Esophagus squamous epithelium (tissue), 5 donors: ENCODE results near the gene TRAF3. TPM values are rescaled to one million over a fixed set of nuclear protein-coding genes. Genes with fewer than 3 reads are reported as not detected.

ENCODE experiments used
- DNase-seq: peaks from one replicate; lab custom pipeline; 2025; lab: John Stamatoyannopoulos, UW
- H3K27ac ChIP-seq, 4 donors: fragments of 200-600 bp; sonication (generic); one replicate each; pipeline ENCODE4 v1.5.1; 2016 to 2019; ENCODE audit warnings: mild to moderate bottlenecking in 1 of 4
- H3K27me3 ChIP-seq, 4 donors: fragments of 200-600 bp; sonication (generic); 1 replicate in 3 of 4; 2 replicates in 1 of 4; pipeline versions ENCODE4 v1.5.1 to v1.6.0; 2017 to 2021; ENCODE audit warnings: antibody characterized with exemption in 1 of 4
- H3K36me3 ChIP-seq, 3 donors: fragments of 200-600 bp; sonication (generic); one replicate each; pipeline ENCODE4 v1.5.1; 2016 to 2019
- H3K4me1 ChIP-seq, 3 donors: fragments of 200-600 bp; sonication (generic); one replicate each; pipeline ENCODE4 v1.5.1; 2017 to 2019
- H3K4me3 ChIP-seq, 4 donors: fragments of 200-600 bp; sonication (generic); 1 replicate in 3 of 4; 2 replicates in 1 of 4; pipeline ENCODE4 v1.5.1; 2016 to 2019; ENCODE audit warnings: mild to moderate bottlenecking in 2 of 4, moderate library complexity in 1 of 4
- H3K9me3 ChIP-seq, 3 donors: fragments of 200-600 bp; sonication (generic); one replicate each; pipeline ENCODE4 v1.5.1; 2016 to 2019
- POLR2A ChIP-seq, 4 donors: fragments of 450-650 bp; IDR thresholded peaks; one replicate each; pipeline ENCODE4 v1.6.1; 2017; ENCODE audit warnings: antibody characterized with exemption in 4 of 4, mild to moderate bottlenecking in 4 of 4, moderate library complexity in 3 of 4
- WGBS, 2 donors: methylation state at CpG; one replicate each; pipeline ENCODE4 v1.1.5; 2018; 5-methylcytosine and 5-hydroxymethylcytosine counted together
- intact Hi-C: fragments of 100-400 bp; cut with DNase I; formaldehyde crosslinking; loops from one replicate; pipeline ENCODE4 v1.15.0; 2022
- total RNA-seq, 4 donors: library from RNA; depleted of rRNA; stranded (reverse); fragments of >200 nt; gene quantifications; one replicate each; pipeline ENCODE4 v1.1.0, GENCODE V29; 2016
- TF ChIP-seq, protein P1 (sequence below), 6 experiments: fragments of 450-650 bp in 4 of 6; fragments of 200-600 bp in 2 of 6; sonication (generic) in 2 of 6; IDR thresholded peaks; one replicate each; pipeline ENCODE4 v1.5.1; 2016 to 2019; ENCODE audit warnings: antibody characterized with exemption in 6 of 6, mild to moderate bottlenecking in 4 of 6, moderate library complexity in 4 of 6
- donor health status: DM: yes; HTN: yes; CAD: no.

Gene TRAF3
- total RNA-seq, 4 donors from 2014 or later, result 11.2 to 19.3 (median 13.2) TPM

DNA sequence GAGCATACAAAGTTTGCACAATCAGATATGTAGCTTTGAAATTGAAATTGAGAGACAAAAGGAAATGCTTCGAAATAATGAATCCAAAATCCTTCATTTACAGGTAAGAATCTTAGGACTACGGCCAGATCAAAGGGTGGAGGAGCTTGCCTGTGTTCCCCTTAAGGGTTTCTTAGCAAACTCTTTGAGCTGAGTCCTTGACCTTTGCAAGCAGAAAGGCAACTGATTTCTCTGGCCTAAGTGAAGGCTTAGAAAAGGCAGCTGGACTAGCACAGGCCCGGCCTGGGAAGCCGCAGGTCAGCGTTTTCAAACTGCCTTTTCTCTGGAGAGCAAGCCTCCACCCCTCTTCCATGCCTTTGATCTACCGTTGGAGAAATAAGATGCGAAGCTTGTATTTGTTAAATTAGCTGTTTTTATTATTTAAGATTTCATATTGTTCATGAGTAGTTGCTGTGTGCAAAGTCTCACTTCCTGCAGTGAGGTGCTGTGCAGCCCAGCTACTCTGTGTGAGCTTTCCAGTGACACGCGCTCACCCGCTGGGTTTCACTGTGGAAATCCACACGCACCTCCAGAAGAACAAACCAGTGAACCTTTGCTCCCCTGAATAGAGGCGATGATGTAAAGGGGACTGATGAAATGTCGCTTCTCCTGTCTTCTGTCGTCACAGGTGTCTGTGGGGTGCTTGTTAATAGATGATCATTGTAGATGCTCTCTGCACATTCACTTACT is 120.2 kb downstream of the TRAF3 start:
- TF ChIP-seq, protein P1, sequence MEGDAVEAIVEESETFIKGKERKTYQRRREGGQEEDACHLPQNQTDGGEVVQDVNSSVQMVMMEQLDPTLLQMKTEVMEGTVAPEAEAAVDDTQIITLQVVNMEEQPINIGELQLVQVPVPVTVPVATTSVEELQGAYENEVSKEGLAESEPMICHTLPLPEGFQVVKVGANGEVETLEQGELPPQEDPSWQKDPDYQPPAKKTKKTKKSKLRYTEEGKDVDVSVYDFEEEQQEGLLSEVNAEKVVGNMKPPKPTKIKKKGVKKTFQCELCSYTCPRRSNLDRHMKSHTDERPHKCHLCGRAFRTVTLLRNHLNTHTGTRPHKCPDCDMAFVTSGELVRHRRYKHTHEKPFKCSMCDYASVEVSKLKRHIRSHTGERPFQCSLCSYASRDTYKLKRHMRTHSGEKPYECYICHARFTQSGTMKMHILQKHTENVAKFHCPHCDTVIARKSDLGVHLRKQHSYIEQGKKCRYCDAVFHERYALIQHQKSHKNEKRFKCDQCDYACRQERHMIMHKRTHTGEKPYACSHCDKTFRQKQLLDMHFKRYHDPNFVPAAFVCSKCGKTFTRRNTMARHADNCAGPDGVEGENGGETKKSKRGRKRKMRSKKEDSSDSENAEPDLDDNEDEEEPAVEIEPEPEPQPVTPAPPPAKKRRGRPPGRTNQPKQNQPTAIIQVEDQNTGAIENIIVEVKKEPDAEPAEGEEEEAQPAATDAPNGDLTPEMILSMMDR (IDR thresholded peaks at IDR 0.05), result no peak
- TF ChIP-seq POLR2A (IDR thresholded peaks at IDR 0.05), result no peak

DNA sequence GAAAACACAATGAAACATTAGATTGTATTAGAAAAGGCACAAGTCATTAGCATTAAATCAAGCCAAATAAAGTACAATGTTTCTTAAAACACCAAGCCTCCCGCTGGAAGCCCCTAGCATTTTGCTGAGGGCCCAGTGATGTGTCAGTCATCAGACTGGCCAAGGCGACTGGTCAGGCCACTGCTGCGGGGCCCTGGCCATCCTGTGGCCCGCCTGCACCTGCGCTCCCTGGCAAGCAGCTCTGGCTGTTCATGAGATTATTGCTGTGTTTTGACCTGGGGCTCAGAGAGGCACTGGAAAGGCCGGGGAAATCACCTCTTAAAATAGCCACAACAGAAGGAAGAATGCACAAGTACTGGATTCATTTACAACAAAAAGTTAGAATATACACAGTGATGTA is 121.0 kb downstream of the TRAF3 start:
- intact Hi-C loops, result no loop called here
- H3K36me3 ChIP-seq, result peaks cover 0 to 75% (median 7%) of the 10 kb centered on the region in 3 donors
- no peak for TF ChIP-seq POLR2A (IDR thresholded peaks at IDR 0.05)
- TF ChIP-seq, protein P1 (IDR thresholded peaks at IDR 0.05), result no peak

More for the DNA sequence above, 120.2 kb downstream of the TRAF3 start:
- peaks cover 0 to 75% (median 7%) of the 10 kb centered on the region in 3 donors for H3K36me3 ChIP-seq
- intact Hi-C loops, result no loop called here
- 90 to 92% methylated on average over 7 to 14 of the region's 14 CpGs for WGBS, 2 donors
- no peak for DNase-seq
- no peaks in the 10 kb centered on the region for H3K9me3 ChIP-seq
- peaks cover 0 to 4% (median 0%) of the 10 kb centered on the region in 3 donors for H3K4me1 ChIP-seq
- no peak overlapping the region for H3K27ac ChIP-seq
- no peak overlapping the region for H3K4me3 ChIP-seq
- no peaks in the 10 kb centered on the region for H3K27me3 ChIP-seq

DNA sequence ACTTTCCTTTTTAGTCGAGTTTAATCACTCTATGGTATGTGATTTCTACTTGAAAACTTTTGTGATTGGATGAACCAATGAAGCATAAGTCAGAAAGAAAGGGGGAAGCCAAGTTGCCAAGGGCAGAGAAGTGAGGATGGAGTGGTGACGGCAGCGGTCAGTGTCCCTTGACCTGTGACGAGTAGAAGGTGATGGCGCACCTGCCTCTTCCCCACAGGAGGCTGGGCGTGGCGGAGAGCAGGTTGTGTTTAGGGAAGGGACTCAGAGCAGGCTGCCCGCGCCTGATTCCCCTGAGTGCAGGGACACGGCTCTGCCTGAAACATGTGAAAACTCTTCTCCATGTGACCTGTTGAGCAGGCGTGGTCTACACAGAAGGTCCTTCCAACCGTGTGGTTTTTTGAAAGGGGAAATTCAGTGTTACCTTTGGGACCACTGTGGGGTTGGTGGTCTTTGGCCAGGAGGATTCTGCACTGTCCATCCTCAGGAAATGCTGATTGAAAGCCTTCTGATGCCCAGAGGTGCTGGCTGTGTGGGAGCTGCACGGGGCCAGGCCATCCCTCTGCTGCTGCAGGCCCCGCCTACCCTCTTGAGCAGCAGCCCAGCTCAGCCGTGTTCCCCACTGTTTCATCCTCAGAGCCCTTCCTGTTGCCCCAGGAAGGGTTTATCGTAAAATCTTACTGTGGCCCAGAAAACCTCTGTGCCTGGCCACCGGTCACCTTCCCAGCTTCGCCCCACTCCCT is 121.7 kb downstream of the TRAF3 start:
- Histone ChIP-seq H3K4me3 (no peak overlapping the region), H3K27me3 (no peaks in the 10 kb centered on the region), H3K27ac (no peak overlapping the region), H3K9me3 (no peaks in the 10 kb centered on the region), H3K4me1 (no peaks in the 10 kb centered on the region), H3K36me3 (peaks cover 5 to 75% (median 7%) of the 10 kb centered on the region in 3 donors)
- intact Hi-C loops, result no loop called here
- DNase-seq, result no peak
- TF ChIP-seq POLR2A (IDR thresholded peaks at IDR 0.05), result no peak
- TF ChIP-seq, protein P1 (IDR thresholded peaks at IDR 0.05), result no peak
- 80 to 90% methylated on average over 7 to 14 of the region's 18 CpGs for WGBS, 2 donors

More for the DNA sequence above, 121.0 kb downstream of the TRAF3 start:
- no peak for DNase-seq
- H3K4me3 ChIP-seq, result no peak overlapping the region
- no peak overlapping the region for H3K27ac ChIP-seq
- WGBS, 2 donors, result 70 to 92% methylated on average over 5 of the region's 6 CpGs
- no peaks in the 10 kb centered on the region for H3K9me3 ChIP-seq
- no peaks in the 10 kb centered on the region for H3K27me3 ChIP-seq
- peaks cover 0 to under 1% (median 0%) of the 10 kb centered on the region in 3 donors for H3K4me1 ChIP-seq

DNA sequence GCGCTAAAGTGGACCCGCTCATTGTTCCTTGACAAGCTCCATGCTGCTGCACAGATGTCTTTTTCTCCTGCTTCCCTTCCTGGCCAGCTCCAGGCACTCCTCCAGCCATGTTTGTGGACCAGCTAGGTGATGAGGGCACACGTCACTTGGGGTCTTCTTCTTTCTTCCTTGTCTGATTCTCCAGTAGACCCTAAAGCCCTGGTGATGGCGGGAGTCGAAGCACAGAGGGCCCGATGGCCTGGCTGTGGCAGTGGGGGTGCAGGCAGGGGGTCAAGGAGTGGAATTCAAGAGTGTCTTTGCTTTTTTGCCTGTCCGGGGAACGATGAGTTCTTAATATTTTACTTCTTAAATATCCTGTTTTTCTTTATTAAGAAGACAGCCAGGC is 122.3 kb downstream of the TRAF3 start:
- no peak for DNase-seq

More for the DNA sequence above, 122.3 kb downstream of the TRAF3 start:
- Histone ChIP-seq H3K4me1 (no peaks in the 10 kb centered on the region), H3K27ac (no peak overlapping the region), H3K27me3 (no peaks in the 10 kb centered on the region), H3K36me3 (peaks cover 5 to 76% (median 7%) of the 10 kb centered on the region in 3 donors), H3K4me3 (no peak overlapping the region), H3K9me3 (no peaks in the 10 kb centered on the region)
- intact Hi-C loops, result no loop called here
- TF ChIP-seq, protein P1 (IDR thresholded peaks at IDR 0.05), result no peak
- TF ChIP-seq POLR2A (IDR thresholded peaks at IDR 0.05), result no peak
- WGBS, 2 donors, result 94 to 98% methylated on average over 5 to 8 of the region's 8 CpGs
